Measurements from ENCODE around the gene NOS1AP. TPM values are rescaled to one million over a fixed set of nuclear protein-coding genes. Genes with fewer than 3 reads are reported as not detected.

The NOS1AP gene
- total RNA-seq, 1 donor from 2014 or later, result 0.79 TPM

DNA sequence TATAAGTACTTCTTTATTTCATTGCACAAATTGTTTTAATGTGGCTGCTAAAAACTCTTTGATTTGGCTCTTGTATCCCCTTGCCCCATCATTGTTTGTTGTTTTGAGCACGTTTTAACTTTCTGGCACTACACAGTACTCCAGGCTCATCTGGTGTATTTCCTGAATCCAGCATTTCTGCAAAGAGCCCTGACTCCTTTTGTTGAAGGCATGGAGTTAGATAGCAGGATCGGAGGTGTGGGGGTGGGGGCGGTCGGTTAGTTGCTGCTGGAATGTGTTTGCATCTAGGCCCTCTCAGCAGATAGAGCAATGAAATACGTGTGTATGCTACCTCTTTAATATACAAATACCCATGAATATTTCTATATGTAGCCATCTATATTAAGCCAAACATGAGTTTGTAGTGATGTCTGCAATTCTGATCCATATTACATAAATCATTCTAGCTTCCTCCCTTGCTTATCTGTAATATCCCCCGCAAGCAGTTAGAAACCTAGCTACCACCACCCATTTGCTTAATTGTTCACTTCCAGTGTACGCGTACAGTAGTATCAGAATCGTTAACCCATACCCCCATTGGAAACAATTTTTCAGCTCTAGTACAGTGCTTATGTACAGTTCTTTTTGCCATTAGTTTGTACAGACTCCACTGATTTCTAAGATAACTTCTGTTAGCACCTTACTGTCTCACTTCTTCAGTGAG lies 106.0 kb downstream of the NOS1AP start:
- Histone ChIP-seq H3K4me3 (ENCODE audit: low read depth, low read length) (no peak overlapping the region), H3K36me3 (ENCODE audit: control insufficient read depth, insufficient read depth, low read length) (no peaks in the 10 kb centered on the region), H3K27me3 (ENCODE audit: control insufficient read depth, insufficient read depth, low read length) (no peaks in the 10 kb centered on the region)
- no peak for DNase-seq (ENCODE audit: low read depth)
- TF ChIP-seq, protein P1, sequence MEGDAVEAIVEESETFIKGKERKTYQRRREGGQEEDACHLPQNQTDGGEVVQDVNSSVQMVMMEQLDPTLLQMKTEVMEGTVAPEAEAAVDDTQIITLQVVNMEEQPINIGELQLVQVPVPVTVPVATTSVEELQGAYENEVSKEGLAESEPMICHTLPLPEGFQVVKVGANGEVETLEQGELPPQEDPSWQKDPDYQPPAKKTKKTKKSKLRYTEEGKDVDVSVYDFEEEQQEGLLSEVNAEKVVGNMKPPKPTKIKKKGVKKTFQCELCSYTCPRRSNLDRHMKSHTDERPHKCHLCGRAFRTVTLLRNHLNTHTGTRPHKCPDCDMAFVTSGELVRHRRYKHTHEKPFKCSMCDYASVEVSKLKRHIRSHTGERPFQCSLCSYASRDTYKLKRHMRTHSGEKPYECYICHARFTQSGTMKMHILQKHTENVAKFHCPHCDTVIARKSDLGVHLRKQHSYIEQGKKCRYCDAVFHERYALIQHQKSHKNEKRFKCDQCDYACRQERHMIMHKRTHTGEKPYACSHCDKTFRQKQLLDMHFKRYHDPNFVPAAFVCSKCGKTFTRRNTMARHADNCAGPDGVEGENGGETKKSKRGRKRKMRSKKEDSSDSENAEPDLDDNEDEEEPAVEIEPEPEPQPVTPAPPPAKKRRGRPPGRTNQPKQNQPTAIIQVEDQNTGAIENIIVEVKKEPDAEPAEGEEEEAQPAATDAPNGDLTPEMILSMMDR (IDR thresholded peaks at IDR 0.05; ENCODE audit: insufficient read depth, low read length, poor library complexity, severe bottlenecking), result no peak

GRCh38 chr1:162177126-162177525 lies 107.6 kb downstream of the NOS1AP start:
- Histone ChIP-seq H3K4me3 (ENCODE audit: low read depth, low read length) (no peak overlapping the region), H3K36me3 (ENCODE audit: control insufficient read depth, insufficient read depth, low read length) (no peaks in the 10 kb centered on the region), H3K27me3 (ENCODE audit: control insufficient read depth, insufficient read depth, low read length) (no peaks in the 10 kb centered on the region)
- DNase-seq (ENCODE audit: low read depth), result no peak
- TF ChIP-seq, protein P1 (IDR thresholded peaks at IDR 0.05; ENCODE audit: insufficient read depth, low read length, poor library complexity, severe bottlenecking), result no peak

DNA sequence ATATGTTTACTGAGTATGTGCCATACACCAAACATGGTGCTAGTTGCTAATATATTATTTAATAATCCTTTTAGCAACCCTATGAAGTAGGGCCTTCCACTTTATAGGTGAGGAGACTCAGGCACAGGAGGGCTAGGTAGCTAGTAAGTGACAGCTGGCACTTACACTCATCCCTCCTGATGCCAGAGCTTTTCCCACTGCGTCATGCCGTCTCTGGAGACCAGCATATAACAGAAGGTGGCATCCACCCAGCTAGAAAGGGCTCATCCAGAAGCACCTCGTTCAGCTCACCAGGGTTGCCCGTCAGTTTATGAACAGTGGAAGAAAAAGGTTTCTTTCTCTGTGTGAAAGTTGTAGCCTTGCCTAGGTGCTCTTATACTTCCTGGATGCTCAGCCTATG lies 108.9 kb downstream of the NOS1AP start:
- H3K36me3 ChIP-seq (ENCODE audit: control insufficient read depth, insufficient read depth, low read length), result no peaks in the 10 kb centered on the region
- DNase-seq (ENCODE audit: low read depth), result no peak
- TF ChIP-seq, protein P1 (IDR thresholded peaks at IDR 0.05; ENCODE audit: insufficient read depth, low read length, poor library complexity, severe bottlenecking), result no peak
- H3K4me3 ChIP-seq (ENCODE audit: low read depth, low read length), result no peak overlapping the region
- H3K27me3 ChIP-seq (ENCODE audit: control insufficient read depth, insufficient read depth, low read length), result no peaks in the 10 kb centered on the region

- Histone ChIP-seq H3K4me3 (ENCODE audit: low read depth, low read length) (no peak overlapping the region), H3K27me3 (ENCODE audit: control insufficient read depth, insufficient read depth, low read length) (no peaks in the 10 kb centered on the region), H3K36me3 (ENCODE audit: control insufficient read depth, insufficient read depth, low read length) (no peaks in the 10 kb centered on the region)
- no peak for DNase-seq (ENCODE audit: low read depth)
- TF ChIP-seq, protein P1 (IDR thresholded peaks at IDR 0.05; ENCODE audit: insufficient read depth, low read length, poor library complexity, severe bottlenecking), result no peak
These were observed 109.6 kb downstream of the NOS1AP start for GRCh38 chr1:162179121-162179520.

GRCh38 chr1:162180813-162181212 lies 111.3 kb downstream of the NOS1AP start:
- H3K4me3 ChIP-seq (ENCODE audit: low read depth, low read length), result no peak overlapping the region
- TF ChIP-seq, protein P1 (IDR thresholded peaks at IDR 0.05; ENCODE audit: insufficient read depth, low read length, poor library complexity, severe bottlenecking), result no peak
- H3K36me3 ChIP-seq (ENCODE audit: control insufficient read depth, insufficient read depth, low read length), result no peaks in the 10 kb centered on the region
- no peaks in the 10 kb centered on the region for H3K27me3 ChIP-seq (ENCODE audit: control insufficient read depth, insufficient read depth, low read length)
- no peak for DNase-seq (ENCODE audit: low read depth)

GRCh38 chr1:162182090-162182489 lies 112.6 kb downstream of the NOS1AP start:
- TF ChIP-seq, protein P1 (IDR thresholded peaks at IDR 0.05; ENCODE audit: insufficient read depth, low read length, poor library complexity, severe bottlenecking), result no peak
- Histone ChIP-seq H3K4me3 (ENCODE audit: low read depth, low read length) (no peak overlapping the region), H3K36me3 (ENCODE audit: control insufficient read depth, insufficient read depth, low read length) (no peaks in the 10 kb centered on the region), H3K27me3 (ENCODE audit: control insufficient read depth, insufficient read depth, low read length) (no peaks in the 10 kb centered on the region)
- DNase-seq (ENCODE audit: low read depth), result no peak

All from kidney epithelial cell (primary cell).